Gastrocnemius medialis (tissue), 4 donors: ENCODE data around the gene IL21R.

ENCODE experiments used
- CTCF ChIP-seq, 5 experiments: fragments of 450-650 bp in 3 of 5; fragments of 200-600 bp in 2 of 5; sonication (generic) in 2 of 5; IDR thresholded peaks in 4 of 5; conservative IDR thresholded peaks in 1 of 5; 1 replicate in 4 of 5; 2 replicates in 1 of 5; pipeline ENCODE4 v1.5.1; 2016 to 2019; ENCODE audit warnings: antibody characterized with exemption in 5 of 5, mild to moderate bottlenecking in 3 of 5, moderate library complexity in 3 of 5
- POLR2A ChIP-seq, 2 donors: fragments of 450-650 bp; IDR thresholded peaks; one replicate each; pipeline ENCODE4 v1.6.1; 2017; ENCODE audit warnings: antibody characterized with exemption in 2 of 2, mild to moderate bottlenecking in 2 of 2, moderate library complexity in 2 of 2

GRCh38 chr16:27489421-27489820, 87.4 kb downstream of the IL21R start:
- TF ChIP-seq CTCF (IDR thresholded peaks at IDR 0.05 in 4 of 5, conservative IDR thresholded peaks at IDR 0.05 in 1 of 5), result no peak
- TF ChIP-seq POLR2A (IDR thresholded peaks at IDR 0.05), result no peak
